Neural cell (in vitro differentiated cells): ENCODE data around the gene PLA2G3.

ENCODE experiments used
- CTCF ChIP-seq: fragments of 450-650 bp; IDR thresholded peaks from 2 replicates; pipeline ENCODE4 v1.5.1; 2014; ENCODE audit warnings: antibody characterized with exemption, mild to moderate bottlenecking, moderate library complexity; ENCODE audit not compliant: poor library complexity, severe bottlenecking
- EP300 ChIP-seq: fragments of 450-650 bp; conservative IDR thresholded peaks from 2 replicates; pipeline ENCODE4 v1.6.1; 2014; ENCODE audit warnings: antibody characterized with exemption, mild to moderate bottlenecking, moderate library complexity; ENCODE audit not compliant: poor library complexity, severe bottlenecking
- EZH2 ChIP-seq: fragments of 200-600, 300-800 bp; shearing (Covaris generic), sonication (generic); IDR thresholded peaks from 2 replicates; pipeline ENCODE4 v1.6.1; 2014; ENCODE audit warnings: antibody characterized with exemption, low read length, borderline replicate concordance, mild to moderate bottlenecking; ENCODE audit not compliant: insufficient read depth, poor library complexity, severe bottlenecking
- MXI1 ChIP-seq: fragments of 450-650 bp; conservative IDR thresholded peaks from 2 replicates; pipeline ENCODE4 v1.6.1; 2014; ENCODE audit warnings: antibody characterized with exemption, mild to moderate bottlenecking; ENCODE audit not compliant: poor library complexity, severe bottlenecking
- POLR2AphosphoS5 ChIP-seq: IDR thresholded peaks from 2 replicates; pipeline ENCODE4 v1.6.1; 2012
- RAD21 ChIP-seq: fragments of 450-650 bp; conservative IDR thresholded peaks from 2 replicates; pipeline ENCODE4 v1.6.1; 2014; ENCODE audit warnings: antibody characterized with exemption, mild to moderate bottlenecking, moderate library complexity
- SMC3 ChIP-seq: fragments of 450-650 bp; conservative IDR thresholded peaks from 2 replicates; pipeline ENCODE4 v1.6.1; 2014; ENCODE audit warnings: antibody characterized with exemption, mild to moderate bottlenecking, moderate library complexity; ENCODE audit not compliant: poor library complexity
- TAF1 ChIP-seq: IDR thresholded peaks from 2 replicates; pipeline ENCODE4 v1.6.1; 2012; ENCODE audit warnings: low read depth
- TF ChIP-seq, protein P1 (sequence below): IDR thresholded peaks from 2 replicates; pipeline ENCODE4 v1.6.1; 2012; ENCODE audit warnings: borderline replicate concordance

DNA sequence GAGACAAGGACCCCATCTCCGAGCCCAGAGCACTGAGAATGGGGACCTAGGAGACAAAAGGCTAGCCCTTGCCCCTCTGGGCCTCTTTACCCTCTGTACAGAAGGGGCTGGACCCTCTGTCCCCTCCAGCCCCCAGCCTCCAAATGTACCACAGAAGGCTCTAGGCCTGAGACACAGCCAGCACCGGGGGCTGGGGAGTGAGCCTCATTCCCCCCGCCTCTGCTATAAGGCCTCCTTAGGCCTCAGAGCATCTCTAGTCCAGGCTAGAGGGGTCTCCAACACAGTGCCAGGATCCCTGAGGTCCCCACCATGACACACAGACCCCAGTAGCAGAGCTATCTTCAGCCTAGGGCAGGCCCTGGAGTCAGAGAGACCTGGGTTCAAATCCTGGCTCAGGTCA is 54.4 kb downstream of the PLA2G3 start:
- TF ChIP-seq CTCF (no peak), POLR2AphosphoS5 (no peak), RAD21 (no peak), EP300 (no peak), EZH2 (no peak), SMC3 (no peak), TAF1 (no peak), MXI1 (no peak)
- TF ChIP-seq, protein P1, sequence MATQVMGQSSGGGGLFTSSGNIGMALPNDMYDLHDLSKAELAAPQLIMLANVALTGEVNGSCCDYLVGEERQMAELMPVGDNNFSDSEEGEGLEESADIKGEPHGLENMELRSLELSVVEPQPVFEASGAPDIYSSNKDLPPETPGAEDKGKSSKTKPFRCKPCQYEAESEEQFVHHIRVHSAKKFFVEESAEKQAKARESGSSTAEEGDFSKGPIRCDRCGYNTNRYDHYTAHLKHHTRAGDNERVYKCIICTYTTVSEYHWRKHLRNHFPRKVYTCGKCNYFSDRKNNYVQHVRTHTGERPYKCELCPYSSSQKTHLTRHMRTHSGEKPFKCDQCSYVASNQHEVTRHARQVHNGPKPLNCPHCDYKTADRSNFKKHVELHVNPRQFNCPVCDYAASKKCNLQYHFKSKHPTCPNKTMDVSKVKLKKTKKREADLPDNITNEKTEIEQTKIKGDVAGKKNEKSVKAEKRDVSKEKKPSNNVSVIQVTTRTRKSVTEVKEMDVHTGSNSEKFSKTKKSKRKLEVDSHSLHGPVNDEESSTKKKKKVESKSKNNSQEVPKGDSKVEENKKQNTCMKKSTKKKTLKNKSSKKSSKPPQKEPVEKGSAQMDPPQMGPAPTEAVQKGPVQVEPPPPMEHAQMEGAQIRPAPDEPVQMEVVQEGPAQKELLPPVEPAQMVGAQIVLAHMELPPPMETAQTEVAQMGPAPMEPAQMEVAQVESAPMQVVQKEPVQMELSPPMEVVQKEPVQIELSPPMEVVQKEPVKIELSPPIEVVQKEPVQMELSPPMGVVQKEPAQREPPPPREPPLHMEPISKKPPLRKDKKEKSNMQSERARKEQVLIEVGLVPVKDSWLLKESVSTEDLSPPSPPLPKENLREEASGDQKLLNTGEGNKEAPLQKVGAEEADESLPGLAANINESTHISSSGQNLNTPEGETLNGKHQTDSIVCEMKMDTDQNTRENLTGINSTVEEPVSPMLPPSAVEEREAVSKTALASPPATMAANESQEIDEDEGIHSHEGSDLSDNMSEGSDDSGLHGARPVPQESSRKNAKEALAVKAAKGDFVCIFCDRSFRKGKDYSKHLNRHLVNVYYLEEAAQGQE: no peak
